Esophagus squamous epithelium (tissue), 4 donors: ENCODE measurements around the gene KPNB1.

Experiments
- POLR2A ChIP-seq, 4 donors: fragments of 450-650 bp; IDR thresholded peaks; one replicate each; pipeline ENCODE4 v1.6.1; 2017; ENCODE audit warnings: antibody characterized with exemption in 4 of 4, mild to moderate bottlenecking in 4 of 4, moderate library complexity in 3 of 4
- TF ChIP-seq, protein P1 (sequence below), 6 experiments: fragments of 450-650 bp in 4 of 6; fragments of 200-600 bp in 2 of 6; sonication (generic) in 2 of 6; IDR thresholded peaks; one replicate each; pipeline ENCODE4 v1.5.1; 2016 to 2019; ENCODE audit warnings: antibody characterized with exemption in 6 of 6, mild to moderate bottlenecking in 4 of 6, moderate library complexity in 4 of 6

- TF ChIP-seq, protein P1, sequence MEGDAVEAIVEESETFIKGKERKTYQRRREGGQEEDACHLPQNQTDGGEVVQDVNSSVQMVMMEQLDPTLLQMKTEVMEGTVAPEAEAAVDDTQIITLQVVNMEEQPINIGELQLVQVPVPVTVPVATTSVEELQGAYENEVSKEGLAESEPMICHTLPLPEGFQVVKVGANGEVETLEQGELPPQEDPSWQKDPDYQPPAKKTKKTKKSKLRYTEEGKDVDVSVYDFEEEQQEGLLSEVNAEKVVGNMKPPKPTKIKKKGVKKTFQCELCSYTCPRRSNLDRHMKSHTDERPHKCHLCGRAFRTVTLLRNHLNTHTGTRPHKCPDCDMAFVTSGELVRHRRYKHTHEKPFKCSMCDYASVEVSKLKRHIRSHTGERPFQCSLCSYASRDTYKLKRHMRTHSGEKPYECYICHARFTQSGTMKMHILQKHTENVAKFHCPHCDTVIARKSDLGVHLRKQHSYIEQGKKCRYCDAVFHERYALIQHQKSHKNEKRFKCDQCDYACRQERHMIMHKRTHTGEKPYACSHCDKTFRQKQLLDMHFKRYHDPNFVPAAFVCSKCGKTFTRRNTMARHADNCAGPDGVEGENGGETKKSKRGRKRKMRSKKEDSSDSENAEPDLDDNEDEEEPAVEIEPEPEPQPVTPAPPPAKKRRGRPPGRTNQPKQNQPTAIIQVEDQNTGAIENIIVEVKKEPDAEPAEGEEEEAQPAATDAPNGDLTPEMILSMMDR (IDR thresholded peaks at IDR 0.05), result no peak
- no peak for TF ChIP-seq POLR2A (IDR thresholded peaks at IDR 0.05)
Measured at GRCh38 chr17:47717979-47718621, 68.4 kb downstream of the KPNB1 start.
